GM21576 (cell line): ENCODE results near the gene UNC119.

ENCODE experiments used
- ATAC-seq: cut with Tn5 transposase; IDR thresholded peaks from one replicate; pipeline ENCODE4 v1.9.1; 2021; ENCODE audit warnings: mild to moderate bottlenecking, moderate library complexity; ENCODE audit not compliant: unreplicated experiment

Gene UNC119

DNA sequence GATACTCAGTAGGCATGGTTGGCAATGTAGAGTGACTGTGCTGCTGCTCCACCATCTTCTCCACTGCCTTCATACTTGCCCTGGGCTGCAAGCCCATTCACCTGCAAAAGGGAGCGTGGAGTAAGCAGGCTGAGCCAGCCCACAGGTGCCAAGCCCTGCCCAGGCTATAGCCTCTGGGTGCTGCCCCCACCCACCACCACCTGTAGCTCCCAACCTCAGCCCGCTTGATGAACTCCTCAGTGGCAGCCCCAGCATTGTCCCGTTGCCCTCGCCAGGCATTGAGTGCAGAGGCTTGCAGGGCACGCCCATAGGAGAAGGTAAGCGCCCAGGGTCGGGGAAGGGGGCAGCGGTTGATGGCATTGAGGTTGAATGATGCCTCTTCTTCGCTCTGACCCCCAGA lies 21.1 kb upstream of the UNC119 start:
- no peak for ATAC-seq

DNA sequence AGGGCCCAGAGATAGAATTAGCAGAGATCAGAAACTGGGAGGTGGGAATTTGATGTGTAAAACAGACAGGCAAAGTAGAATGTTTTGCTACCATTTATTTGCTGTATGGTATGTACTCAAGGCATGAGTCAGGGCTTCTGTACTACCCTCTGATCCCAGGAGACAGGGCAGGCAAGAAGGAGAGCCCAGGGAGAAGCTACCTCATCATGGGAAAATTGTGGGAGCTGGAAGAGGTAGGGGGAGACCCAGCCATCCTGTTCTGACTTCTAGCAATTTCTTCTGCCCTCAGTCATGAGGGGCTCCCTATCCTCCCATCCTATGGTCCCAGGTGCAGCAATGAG lies 20.6 kb upstream of the UNC119 start:
- ATAC-seq, result no peak

DNA sequence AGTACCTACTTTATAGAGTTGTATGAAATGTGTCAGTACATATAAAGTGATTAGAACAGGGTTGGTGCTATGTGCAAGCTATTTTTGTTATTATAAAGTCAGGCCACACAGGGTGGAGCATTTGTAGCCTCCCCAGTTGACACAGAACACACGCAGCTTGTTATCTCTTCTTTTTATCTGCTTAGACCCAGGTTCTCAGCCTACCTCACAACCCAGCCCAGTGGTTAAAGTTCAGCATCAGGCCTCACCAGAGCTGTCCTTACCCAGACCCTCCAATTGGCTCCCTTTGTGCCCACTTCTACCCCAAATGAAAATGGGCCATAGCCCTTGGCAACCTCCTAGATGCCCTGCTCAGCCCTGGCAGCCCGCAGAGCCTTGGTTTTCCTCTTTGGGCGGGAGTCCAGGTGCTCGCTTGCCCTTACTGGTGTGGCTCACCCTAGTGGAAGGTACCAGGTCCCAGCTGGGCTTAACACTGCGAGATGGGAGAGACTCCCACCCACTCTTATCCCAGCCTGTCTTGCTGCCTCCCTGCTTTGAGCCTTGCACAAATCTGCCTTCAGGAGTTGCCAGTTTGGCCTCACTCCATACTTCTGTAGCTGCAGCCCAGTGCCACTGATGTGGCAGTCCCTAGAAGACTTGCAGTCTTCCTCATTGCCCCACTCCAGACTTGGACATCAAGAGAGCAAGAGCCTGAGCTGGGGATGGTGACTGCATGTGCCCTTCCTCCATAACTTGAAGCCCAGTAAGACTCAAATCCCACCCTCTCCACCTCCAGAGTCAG lies 20.0 kb upstream of the UNC119 start:
- no peak for ATAC-seq

DNA sequence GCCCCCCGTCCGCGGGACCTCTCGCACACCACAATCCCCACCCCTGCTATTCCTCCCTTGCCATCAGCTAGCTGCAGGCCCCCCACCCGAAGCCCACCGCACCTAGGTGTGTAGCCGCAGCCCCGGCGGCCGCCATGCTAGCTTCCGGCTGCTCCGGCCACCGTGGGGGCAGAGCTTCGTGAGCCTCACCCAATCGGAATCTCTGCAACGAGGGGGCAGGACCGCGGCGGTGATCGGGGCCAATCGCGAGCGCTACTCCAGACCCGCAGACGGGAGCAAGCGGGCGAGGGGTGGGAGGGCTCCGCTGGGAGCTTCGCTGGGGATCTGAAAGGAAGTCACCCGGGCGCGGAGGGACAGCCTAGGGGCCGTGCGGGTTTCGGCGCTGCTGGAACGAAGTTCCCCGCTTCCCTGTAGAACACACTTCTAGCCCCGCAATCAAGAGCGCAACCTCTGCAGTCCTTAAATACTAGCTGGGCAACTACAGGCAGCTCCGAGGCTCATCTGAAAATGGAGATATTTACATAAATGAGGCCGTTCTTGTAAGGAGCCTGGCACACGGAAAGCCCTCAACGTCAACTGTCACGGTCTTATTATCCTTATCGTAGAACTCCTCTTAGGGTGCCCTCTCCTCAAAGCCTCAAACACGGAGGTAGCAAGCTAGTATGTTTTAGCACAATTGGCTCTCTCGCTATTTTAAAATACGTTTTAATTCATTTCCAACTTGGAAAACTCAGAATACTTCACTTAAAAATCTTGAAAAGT lies 19.1 kb upstream of the UNC119 start, which contains the start of gene PIGS:
PIGS (minus strand) TSS at position 164 of the 762 bp plus-strand sequence; CDS start at position 136, 28 bp downstream.
- peak; percentile 75 for ATAC-seq

DNA sequence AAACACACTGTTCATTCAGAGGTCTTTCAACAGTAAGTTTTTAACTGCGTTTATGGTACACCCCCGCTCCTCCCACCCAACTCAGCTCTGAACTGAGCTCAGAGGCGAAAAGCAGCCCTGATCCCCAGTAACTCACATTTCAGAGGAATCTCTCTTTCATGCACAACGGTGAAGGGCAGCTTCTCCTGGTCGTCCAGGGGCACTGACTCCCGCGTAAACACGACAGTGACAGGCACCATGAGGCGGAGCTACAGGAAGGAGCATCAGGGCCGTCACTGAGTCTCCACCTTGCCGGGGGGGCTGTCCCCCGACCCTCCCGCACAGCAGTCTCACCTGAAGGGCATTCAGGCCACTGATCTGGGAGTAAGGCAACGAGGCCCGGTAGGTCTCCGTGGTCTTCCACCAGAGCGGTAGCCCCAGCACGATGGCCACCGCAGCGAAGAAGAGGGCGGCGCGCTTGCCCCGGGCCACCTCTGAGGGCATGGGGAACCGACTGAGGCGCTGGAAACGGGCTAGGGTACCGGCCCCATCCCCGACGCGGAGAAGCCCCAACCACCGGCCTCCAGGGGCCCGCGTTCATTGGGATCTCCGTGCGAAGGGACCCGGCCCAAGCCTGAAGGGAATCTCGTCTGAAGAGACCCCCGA lies 18.4 kb upstream of the UNC119 start:
- ATAC-seq, result peak; percentile 23

DNA sequence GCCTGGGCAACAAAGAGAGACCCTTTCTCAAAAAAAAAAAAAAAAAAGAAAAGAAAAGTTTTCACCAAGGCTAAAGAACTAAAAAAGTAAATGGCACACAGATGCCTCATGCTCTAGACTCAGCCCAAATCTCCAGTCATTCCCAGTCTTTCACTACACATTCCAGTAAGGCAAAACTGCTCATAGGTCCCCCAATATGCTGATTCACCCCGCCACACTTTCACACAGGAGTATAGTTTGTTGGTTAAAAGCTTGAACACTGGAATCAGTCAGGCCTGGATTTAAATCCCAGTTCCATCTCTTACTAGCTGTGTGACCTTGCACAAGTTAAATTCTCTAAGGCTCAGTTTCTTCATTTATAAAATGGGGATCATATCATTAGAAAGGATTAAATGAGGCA lies 17.0 kb upstream of the UNC119 start:
- no peak for ATAC-seq

DNA sequence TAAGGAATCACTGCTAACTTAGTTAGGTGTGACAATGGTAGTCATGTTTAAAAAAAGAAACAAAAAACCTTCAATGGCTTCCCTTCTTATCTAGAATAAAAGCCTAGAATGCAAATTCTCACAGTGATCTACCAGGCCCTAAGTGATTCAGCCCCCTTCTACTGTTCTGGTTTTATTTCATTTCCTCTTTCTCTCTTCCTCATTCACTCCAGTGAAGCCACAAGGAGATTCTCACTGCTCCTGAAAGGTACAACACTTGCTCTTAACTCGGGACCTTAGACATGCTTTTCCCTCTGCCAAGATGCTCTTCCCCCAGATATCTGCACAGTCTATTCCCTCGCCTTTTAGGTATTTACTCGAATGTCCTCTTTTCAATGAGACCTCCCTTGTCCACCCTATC lies 15.2 kb upstream of the UNC119 start:
- no peak for ATAC-seq

DNA sequence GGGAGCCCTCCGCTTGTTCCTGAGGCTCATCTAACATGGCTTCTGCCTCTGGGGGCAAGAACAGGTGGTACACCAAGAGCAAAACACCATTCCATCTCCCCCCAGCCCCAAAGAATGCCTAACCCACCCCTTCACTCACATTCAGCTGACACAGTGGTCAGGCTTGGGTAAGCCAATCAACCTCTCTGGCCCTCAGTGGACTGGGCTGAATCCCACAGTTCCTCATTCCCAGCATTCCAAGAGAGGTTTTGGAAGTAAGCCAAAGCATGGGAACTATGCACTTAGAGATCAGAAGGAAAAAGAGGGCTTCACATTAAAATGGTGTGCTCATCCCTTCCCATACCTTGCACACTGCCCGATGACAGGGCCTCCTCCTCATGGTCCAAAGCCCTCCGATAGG lies 11.1 kb upstream of the UNC119 start:
- no peak for ATAC-seq

DNA sequence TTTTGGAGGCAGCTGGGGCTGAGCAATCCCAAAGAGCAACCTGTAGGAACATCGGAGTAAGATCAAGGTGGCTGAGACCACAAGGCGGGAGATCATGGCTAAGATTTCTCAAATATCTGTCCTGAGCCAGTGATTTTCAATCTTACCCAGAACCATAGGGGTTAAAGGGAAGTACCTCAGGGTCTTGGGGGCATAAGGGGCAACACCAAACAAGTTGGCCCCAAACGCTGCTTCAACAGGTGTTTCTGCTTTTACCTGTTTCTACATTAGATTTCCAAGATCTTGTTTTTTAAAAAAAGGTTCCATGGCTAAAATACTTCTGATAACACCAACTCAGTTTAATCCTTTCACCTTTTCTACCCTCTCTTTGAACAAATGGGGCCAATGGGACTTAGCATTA lies 2.6 kb upstream of the UNC119 start:
- no peak for ATAC-seq

DNA sequence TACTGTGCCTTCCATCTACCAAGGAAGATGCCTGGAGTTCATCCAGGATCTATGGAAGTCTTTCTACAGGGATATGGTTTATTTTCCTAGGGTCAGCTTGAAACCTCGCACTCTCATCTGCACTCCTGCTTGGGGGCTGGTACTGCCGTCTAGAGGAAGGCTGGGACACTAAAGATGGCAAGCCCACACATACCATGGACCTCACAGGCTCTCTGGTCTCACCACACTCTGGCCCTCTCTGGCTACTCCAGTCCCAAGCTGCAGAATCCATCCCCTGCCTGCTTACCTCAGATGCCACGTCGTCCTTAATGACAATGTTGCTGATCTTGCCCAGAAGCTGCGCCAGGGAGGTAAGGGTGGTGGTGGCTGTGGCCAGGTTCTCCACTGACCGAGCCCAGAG lies 2.1 kb upstream of the UNC119 start:
- ATAC-seq, result no peak

DNA sequence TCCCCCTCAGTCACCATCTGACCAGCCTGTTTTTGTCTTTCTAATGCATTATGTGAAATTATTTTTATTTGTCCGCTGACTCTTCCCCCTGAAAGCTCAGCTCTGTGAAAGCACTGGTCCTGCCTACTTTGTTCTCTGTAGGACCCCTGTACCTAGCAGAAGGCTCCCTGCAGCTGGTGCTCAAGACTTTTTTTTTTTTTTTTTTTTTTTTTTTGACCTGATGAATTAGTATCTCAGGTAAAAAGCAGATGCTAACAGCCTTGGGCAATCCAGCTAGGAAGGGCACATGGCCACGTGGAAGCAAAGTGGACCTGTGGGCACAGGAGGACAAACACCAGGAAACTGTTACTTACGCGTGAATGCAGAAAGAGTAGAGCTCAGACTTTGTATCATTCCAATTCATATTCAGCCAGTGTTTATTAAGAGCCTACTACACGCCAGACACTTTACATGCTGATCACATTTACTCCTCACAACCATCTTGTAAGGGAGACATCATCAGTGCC lies 629 bp upstream of the UNC119 start:
- ATAC-seq, result no peak

DNA sequence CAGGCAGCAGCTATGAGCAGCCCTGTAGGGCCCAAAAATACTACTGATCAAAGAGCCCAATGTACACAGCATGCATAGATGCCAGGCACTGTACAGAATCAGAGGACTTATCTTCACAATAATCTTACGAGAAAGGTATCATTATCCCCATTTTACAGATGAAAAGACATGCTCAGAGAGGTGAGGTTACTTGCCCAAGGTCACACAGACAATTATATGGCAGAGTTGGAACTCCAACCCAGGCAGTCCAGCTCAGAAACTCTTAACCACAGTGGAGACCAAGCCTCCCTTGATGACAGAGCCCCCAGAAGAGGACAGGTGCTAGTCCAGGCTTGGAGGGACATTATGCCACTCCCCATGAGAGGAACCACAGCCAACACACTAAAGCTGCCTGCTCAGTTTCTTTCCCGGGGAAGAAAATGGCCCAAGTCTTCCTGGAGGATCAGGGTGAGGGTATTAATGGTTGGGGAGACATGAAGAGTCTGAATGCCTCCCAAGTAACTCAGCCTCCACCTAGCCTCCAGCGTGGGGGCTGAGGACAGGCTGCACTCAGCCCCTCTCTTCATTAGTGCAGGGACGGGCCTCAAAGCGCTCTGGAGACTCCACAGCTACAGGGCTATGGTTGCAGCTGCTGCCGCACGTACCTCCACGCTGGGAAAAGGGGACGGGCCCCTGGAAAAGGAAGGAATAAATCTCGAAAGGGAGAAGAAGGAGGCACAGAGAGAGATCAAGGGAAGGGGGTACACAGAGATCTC lies 826 bp downstream of the UNC119 start:
- ATAC-seq, result no peak

DNA sequence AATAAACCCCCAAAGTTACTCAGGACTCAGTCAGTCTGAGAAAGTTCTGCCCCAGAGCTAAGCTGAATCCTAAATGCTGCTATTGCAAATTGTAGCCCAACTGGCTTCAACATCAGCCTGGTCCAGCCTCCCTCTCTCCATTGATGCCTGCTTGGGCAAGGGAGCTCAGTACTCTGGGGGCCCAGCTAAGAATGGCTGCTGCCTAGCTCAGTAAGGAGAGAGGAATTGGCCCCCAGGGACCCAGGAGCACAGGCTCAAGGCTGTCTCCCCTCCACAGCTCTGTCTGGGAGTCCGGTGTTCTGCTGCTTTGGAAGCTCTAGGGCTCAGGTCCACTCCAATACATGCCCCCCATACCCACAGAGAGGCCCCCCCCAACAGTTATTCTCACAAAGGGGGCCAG lies 1.6 kb downstream of the UNC119 start:
- ATAC-seq, result no peak

DNA sequence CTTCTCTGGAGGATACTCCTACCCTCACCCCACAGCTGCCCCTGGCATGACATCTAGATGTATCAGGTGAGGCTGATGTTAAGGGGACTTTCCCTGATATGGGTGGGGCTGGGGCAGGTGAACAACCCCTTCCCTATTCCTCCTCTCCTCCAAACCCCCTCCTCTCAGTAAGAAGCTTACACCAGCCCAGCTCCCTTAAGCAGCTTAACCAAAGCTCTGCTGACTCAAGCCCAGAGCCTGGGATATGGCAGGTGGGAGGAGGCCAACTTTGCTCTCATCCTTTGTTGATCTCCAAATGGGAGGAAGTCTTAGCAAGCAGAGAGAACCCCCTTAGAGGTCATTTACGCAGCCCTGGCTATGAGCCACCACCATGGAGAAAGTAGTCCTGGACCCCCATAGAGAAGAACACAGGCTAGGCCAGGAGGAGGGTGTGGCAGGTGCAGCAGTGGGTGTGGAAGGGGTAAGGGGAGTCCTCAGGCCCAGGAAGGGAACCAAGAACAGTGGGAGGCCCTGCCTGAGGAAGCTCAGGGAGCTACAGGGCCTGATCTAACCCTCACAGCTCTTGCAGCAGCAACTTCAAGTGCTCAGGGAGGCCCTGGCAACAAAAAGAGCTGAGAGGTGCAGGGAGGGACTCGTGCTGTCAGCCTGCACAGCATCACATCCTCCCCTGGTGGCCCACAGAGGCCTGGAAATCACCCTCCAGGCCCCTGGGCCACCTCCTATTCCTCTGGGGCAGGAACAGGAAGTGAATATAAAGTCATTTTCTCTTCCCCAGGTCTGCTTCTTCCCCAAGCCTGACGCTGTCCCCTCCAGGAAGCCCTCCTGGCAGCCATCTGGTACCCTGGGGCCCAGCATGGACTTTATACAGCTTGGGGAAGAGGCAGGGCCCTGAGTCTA lies 2.9 kb downstream of the UNC119 start:
- ATAC-seq, result no peak

DNA sequence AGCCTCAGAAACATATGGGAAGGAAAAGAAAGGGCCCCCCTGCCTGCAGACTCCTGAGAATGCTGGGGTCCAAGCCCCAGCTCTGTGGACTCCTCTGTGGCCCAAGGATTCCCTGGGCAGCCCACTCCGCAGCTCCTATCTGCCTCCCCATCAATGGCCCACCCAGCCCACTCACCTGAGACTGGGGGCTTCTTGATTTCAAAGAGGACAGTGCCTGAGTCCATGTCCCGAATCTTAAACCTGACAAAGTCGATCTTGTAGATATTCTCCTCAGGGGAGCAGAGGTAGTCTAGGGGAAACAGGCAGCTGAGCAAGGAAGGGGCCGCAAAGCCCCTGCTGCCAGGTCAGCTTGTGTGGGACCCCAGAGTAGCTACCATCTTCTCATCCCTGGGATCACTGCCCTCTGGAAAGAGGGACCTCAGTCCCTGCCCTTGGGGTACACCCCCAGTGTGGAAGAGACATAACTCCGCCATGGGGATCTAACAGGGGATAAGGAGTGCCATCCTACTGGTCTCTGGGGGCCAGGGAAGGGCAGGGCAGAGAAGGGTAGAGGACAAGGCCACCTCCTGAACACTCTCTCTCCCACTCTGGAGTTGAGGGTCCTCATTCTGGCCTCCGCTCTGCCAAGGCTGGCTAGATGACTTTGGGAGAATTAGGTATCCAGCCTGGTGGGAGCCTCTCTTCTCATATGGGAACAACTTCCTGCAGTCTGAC lies 3.9 kb downstream of the UNC119 start:
- no peak for ATAC-seq

DNA sequence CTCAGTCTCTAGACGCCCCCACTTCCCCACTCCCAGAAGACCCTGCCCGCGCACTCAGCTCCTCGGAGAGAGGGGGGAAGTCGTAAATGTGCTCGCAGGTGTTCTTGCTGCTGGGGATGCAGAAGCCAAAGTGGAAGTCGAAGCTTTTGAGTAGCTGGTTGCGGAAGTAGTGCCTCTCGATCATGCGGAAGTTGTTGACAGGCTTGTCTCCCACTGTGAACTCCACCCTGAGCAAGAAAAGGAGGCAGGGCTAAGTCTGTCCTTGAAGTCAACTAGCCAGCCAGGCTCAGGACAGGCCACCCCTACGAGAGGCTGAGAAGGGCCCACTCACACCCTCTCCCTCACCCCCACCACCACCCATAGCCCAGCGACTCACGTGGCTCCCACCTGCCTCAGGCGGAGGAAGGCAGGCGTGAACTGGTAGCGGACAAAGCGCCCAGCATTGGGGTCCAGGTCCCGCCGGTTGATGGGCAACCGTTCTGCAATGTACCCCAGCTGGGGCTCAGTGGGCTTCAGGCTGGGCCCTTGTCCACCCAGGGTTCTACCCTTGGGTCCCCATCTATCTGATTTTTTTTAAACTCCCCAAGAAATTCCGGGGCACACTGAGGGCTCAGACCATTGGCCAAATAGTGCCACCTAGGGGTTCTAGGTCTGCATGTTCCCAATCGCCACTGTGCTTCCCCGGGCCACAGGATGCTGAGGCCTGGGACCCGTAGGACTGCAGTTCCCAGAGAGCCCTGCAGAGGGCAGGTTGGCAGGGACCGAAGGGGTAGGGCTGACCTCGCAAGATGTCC lies 4.6 kb downstream of the UNC119 start:
- ATAC-seq, result peak; percentile 41

DNA sequence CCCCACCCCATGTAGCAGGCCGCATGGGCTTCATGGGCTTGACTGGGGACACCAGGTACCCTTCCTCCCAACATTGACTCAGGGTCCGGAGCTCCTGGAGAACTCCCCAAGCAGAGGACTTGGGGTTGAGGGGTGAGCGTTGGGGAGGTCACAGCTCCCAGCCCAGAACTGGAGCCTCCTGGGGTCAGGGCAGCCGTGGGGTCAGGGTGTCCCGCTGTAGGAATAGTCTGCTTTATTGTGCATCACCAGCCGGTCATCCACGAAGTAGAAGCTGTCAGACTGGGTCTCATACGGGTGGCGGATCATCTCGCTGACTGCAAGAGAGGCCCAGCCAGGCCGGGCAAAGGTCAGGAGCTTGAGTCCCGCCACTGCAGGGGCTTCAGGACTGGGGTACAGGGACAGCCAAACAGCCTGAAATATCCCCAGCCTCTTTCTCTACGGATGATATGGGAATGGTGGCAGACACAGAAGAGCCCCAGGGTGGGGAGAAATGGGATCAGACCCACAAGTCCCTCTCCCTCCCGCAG lies 5.3 kb downstream of the UNC119 start:
- no peak for ATAC-seq

DNA sequence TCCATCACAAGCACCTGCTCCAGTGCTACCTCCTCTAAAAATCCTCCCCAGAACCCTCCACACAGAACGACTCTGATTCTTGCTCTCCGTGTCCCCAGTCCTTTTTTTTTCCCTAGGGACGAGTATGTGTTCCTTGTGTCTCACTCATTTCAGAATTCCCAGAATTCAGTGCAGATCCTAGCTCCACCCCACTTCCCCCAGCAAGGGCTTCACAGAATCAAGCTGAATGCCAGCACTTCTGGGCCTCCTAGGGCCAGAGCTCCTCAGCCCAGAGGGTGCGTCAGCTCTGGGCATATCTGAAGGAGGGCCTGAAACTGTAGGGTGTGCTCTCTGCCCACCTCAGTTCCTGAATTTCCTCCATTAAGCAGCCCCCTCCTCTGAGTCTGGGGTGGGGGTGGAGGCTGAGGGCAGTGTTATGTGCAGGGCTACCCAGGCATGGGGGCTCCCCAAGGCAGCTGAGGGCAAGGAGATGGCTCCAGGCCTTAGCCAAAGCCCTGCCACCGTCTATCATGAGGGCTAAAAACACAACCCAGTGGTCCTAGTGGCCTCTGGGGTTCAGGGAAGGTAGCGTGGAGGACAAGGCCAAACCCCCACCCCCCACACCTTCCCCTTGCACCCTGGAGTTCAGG lies 6.5 kb downstream of the UNC119 start:
- no peak for ATAC-seq
